ENCODE data around the gene REV3L. TPM values are rescaled to one million over a fixed set of nuclear protein-coding genes. Genes with fewer than 3 reads are reported as not detected.

REV3L gene
- total RNA-seq, 1 experiment from 2014 or later, result 5.7 TPM

GRCh38 chr6:111282515-111282914 is 200.5 kb downstream of the REV3L start:
- CTCF ChIA-PET, result interaction anchor here (1.3 kb wide), 1 partner anchor 24 kb away, joined by 3 read pairs; a partner anchor contains a TSS
- no peak overlapping the region for H3K4me3 Mint-ChIP-seq
- no peak for ATAC-seq

GRCh38 chr6:111280445-111280955 is 202.5 kb downstream of the REV3L start:
- ChIA-PET CTCF (interaction anchor here (1.0 kb wide), 1 partner anchor 22 kb away, joined by 3 read pairs; no protein-coding TSS in a partner anchor), POLR2A (no interaction called here)
- Mint-ChIP-seq H3K27me3 (ENCODE audit: low read depth) (no peaks in the 10 kb centered on the region), H3K36me3 (peaks cover 83% of the 10 kb centered on the region), H3K27ac (no peak overlapping the region), H3K4me1 (peaks cover 15% of the 10 kb centered on the region), H3K4me3 (no peak overlapping the region), H3K9me3 (peaks cover 34% of the 10 kb centered on the region)
- TF ChIP-seq TEAD1 (CRISPR knock-in tag; IDR thresholded peaks at IDR 0.05) (no peak), JAZF1 (CRISPR knock-in tag; IDR thresholded peaks at IDR 0.05) (no peak), GRHL2 (CRISPR knock-in tag; IDR thresholded peaks at IDR 0.05; ENCODE audit: insufficient replicate concordance, severe bottlenecking) (no peak), NR3C1 (CRISPR knock-in tag; conservative IDR thresholded peaks at IDR 0.05; ENCODE audit: low read depth) (no peak), ESRRA (CRISPR knock-in tag; IDR thresholded peaks at IDR 0.05; ENCODE audit: borderline replicate concordance) (no peak), FOXK1 (CRISPR knock-in tag; IDR thresholded peaks at IDR 0.05) (no peak), ZNF281 (CRISPR knock-in tag; IDR thresholded peaks at IDR 0.05) (no peak), SOX15 (CRISPR knock-in tag; IDR thresholded peaks at IDR 0.05) (no peak), FOXP1 (CRISPR knock-in tag; IDR thresholded peaks at IDR 0.05; ENCODE audit: borderline replicate concordance) (no peak), ARID4B (CRISPR knock-in tag; IDR thresholded peaks at IDR 0.05; ENCODE audit: borderline replicate concordance) (no peak), CREB1 (CRISPR knock-in tag; IDR thresholded peaks at IDR 0.05) (no peak)
- no peak for ATAC-seq
- no peak for DNase-seq (ENCODE audit: low spot score)

More at GRCh38 chr6:111282515-111282914, 200.5 kb downstream of the REV3L start:
- POLR2A ChIA-PET, result no interaction called here
- Mint-ChIP-seq H3K27me3 (ENCODE audit: low read depth) (no peaks in the 10 kb centered on the region), H3K36me3 (peaks cover 64% of the 10 kb centered on the region), H3K27ac (no peak overlapping the region), H3K9me3 (peaks cover 31% of the 10 kb centered on the region), H3K4me1 (peaks cover 24% of the 10 kb centered on the region)
- TF ChIP-seq OVOL2 (CRISPR knock-in tag; IDR thresholded peaks at IDR 0.05; ENCODE audit: borderline replicate concordance) (no peak), ATF6 (CRISPR knock-in tag; IDR thresholded peaks at IDR 0.05) (no peak), MYBL2 (CRISPR knock-in tag; IDR thresholded peaks at IDR 0.05) (no peak)
- DNase-seq (ENCODE audit: low spot score), result no peak

Data from WTC11 (cell line).